HG02678 (cell line): ENCODE measurements around the gene NLRP1.

ENCODE experiments used
- ATAC-seq: cut with Tn5 transposase; IDR thresholded peaks from one replicate; pipeline ENCODE4 v1.9.1; 2021; ENCODE audit warnings: mild to moderate bottlenecking, moderate library complexity; ENCODE audit not compliant: unreplicated experiment

Gene NLRP1

GRCh38 chr17:5526821-5527598 is 57.3 kb downstream of the NLRP1 start:
- no peak for ATAC-seq

- no peak for ATAC-seq
Observed at GRCh38 chr17:5523249-5523648, 61.1 kb downstream of the NLRP1 start.

GRCh38 chr17:5522476-5522875 is 61.8 kb downstream of the NLRP1 start:
- ATAC-seq = no peak

- ATAC-seq = no peak
Observed at GRCh38 chr17:5516060-5516792, 68.1 kb downstream of the NLRP1 start.

- no peak for ATAC-seq
Observed at GRCh38 chr17:5514976-5515375, 69.3 kb downstream of the NLRP1 start.

- ATAC-seq = no peak
Observed at GRCh38 chr17:5513628-5514027, 70.7 kb downstream of the NLRP1 start.

- no peak for ATAC-seq
Observed at GRCh38 chr17:5511401-5512225, 72.7 kb downstream of the NLRP1 start.

GRCh38 chr17:5510771-5511170 is 73.5 kb downstream of the NLRP1 start:
- ATAC-seq = no peak

- no peak for ATAC-seq
Observed at GRCh38 chr17:5509482-5509881, 74.8 kb downstream of the NLRP1 start.

- ATAC-seq = no peak
Observed at GRCh38 chr17:5508810-5509209, 75.5 kb downstream of the NLRP1 start.

- no peak for ATAC-seq
Observed at GRCh38 chr17:5506307-5506706, 78.0 kb downstream of the NLRP1 start.

GRCh38 chr17:5502552-5502951 is 81.8 kb downstream of the NLRP1 start:
- ATAC-seq = no peak

GRCh38 chr17:5501685-5502084 is 82.6 kb downstream of the NLRP1 start:
- ATAC-seq = no peak

GRCh38 chr17:5500589-5501391 is 83.5 kb downstream of the NLRP1 start:
- peak; percentile 65 for ATAC-seq

GRCh38 chr17:5500247-5500588 is 84.1 kb downstream of the NLRP1 start:
- no peak for ATAC-seq

GRCh38 chr17:5499476-5500231 is 84.7 kb downstream of the NLRP1 start:
- no peak for ATAC-seq

GRCh38 chr17:5492970-5493369 is 91.3 kb downstream of the NLRP1 start:
- ATAC-seq = no peak

- ATAC-seq = no peak
Observed at GRCh38 chr17:5488752-5489151, 95.6 kb downstream of the NLRP1 start.

GRCh38 chr17:5486206-5487124 is 97.8 kb downstream of the NLRP1 start, which contains the start of gene MIS12:
MIS12 (plus strand) TSS chr17:5486566; CDS start chr17:5488863, 2,297 bp downstream.
- ATAC-seq = peak; percentile 87
